ENCODE measurements around the gene SLC9A9. TPM values are rescaled to one million over a fixed set of nuclear protein-coding genes. Genes with fewer than 3 reads are reported as not detected.

SLC9A9 gene
- total and polyA plus RNA-seq, 2 of the 8 experiments (the other 6 are each of a cell fraction or from before 2014, with no cell fraction given) = 0.48 to 1.1 TPM

DNA sequence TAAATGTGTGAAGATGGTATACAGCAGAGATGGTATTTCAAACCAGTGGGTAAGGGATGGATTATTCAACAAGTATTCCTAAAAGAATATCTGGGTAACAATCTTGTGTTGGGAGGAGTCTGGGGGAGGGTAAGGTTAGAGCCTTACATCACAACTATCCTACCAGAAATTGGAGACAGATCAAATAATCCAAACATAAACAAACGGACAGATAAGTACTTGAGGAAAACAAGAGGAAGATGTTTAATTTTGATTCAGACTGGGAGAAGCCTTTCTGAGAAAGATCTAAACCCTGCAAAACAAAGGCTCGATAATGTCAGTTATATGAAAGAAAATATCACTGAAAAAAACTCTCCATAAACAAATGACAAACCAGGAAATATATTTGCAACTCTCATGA lies 77.9 kb downstream of the SLC9A9 start:
- Histone ChIP-seq H4K20me1 (replicated peaks in 1 of 2; ENCODE audit: control insufficient read depth in 1 of 2, insufficient read depth in 2 of 2, low read length in 2 of 2) (no peaks in the 10 kb centered on the region), H3K79me2 (ENCODE audit: control insufficient read depth in 1 of 2, insufficient read depth in 2 of 2, low read length in 2 of 2) (no peaks in the 10 kb centered on the region), H2BK5ac (ENCODE audit: low read depth, low read length) (no peak overlapping the region), H2AK5ac (ENCODE audit: low read depth, low read length) (no peak overlapping the region), H3K4me1 (replicated peaks in 1 of 4; ENCODE audit: control insufficient read depth in 3 of 4, insufficient read depth in 4 of 4, low read length in 3 of 4) (no peaks in the 10 kb centered on the region), H3K27me3 (replicated peaks in 1 of 4; ENCODE audit: control insufficient read depth in 3 of 4, extremely low read depth in 1 of 4, insufficient read depth in 3 of 4, low read length in 3 of 4) (no peaks in the 10 kb centered on the region), H3K23ac (ENCODE audit: insufficient read length) (no peak overlapping the region), H4K8ac (ENCODE audit: extremely low read depth, insufficient read depth, low read length) (no peak overlapping the region), H2AFZ (ENCODE audit: low read length) (no peak overlapping the region), H3K56ac (replicated peaks; ENCODE audit: insufficient read length, low read depth, low read length) (no peak overlapping the region), H2BK120ac (replicated peaks; ENCODE audit: low read depth, low read length) (no peak overlapping the region), H3K79me1 (ENCODE audit: low read depth, low read length) (no peaks in the 10 kb centered on the region), H2BK12ac (ENCODE audit: low read depth, low read length) (no peak overlapping the region), H3K18ac (ENCODE audit: extremely low read depth, low read length) (no peak overlapping the region), H3K9ac (replicated peaks in 1 of 4; ENCODE audit: extremely low read depth in 1 of 4, low read depth in 3 of 4, low read length in 3 of 4) (no peak overlapping the region), H4K5ac (ENCODE audit: insufficient read length, low read depth, low read length) (no peak overlapping the region), H3K14ac (ENCODE audit: insufficient read length) (no peak overlapping the region), H3K9me3 (ENCODE audit: insufficient read depth in 2 of 2, low read depth in 1 of 2, low read length in 1 of 2) (no peaks in the 10 kb centered on the region), H4K91ac (replicated peaks; ENCODE audit: insufficient read length, low read length) (no peak overlapping the region), H3K4me3 (ENCODE audit: extremely low read depth in 1 of 4, insufficient read depth in 2 of 4, low read depth in 3 of 4, low read length in 4 of 4) (no peak overlapping the region), H2BK15ac (ENCODE audit: low read length) (no peak overlapping the region), H3K36me3 (ENCODE audit: control insufficient read depth in 2 of 4, insufficient read depth in 4 of 4, low read length in 3 of 4) (no peaks in the 10 kb centered on the region), H3K23me2 (ENCODE audit: low read depth, low read length) (no peaks in the 10 kb centered on the region), H3K4ac (replicated peaks; ENCODE audit: insufficient read length, low read depth, low read length) (no peak overlapping the region), H3K4me2 (ENCODE audit: insufficient read depth in 1 of 2, low read depth in 2 of 2, low read length in 2 of 2) (no peak overlapping the region), H2BK20ac (ENCODE audit: low read length) (no peak overlapping the region), H3K27ac (ENCODE audit: low read depth, low read length) (no peak overlapping the region)
- no peak for DNase-seq (ENCODE audit: low read depth in 1 of 2, low spot score in 2 of 2)
- CTCF ChIA-PET (ENCODE audit: partially characterized antibody) = interaction anchor here (1.1 to 1.2 kb wide), 2 partner anchors 8 to 128 kb away, joined by 3 read pairs; no protein-coding TSS in a partner anchor
- FAIRE-seq = no peak
- 80% methylated on average over 2 of the region's 2 CpGs; no CpG with 5 or more reads in 1 of the 2 experiments for WGBS, 2 experiments (ENCODE audit: extremely low coverage in 1 of 2, insufficient coverage in 1 of 2, insufficient read length in 1 of 2, insufficient replicate concordance in 2 of 2, low coverage in 1 of 2, low lambda C conversion rate in 2 of 2, missing lambda C conversion rate in 1 of 2)
- POLR2A ChIA-PET (ENCODE audit: partially characterized antibody) = no interaction called here
- no peak for TF ChIP-seq KDM4A (IDR thresholded peaks at IDR 0.05; ENCODE audit: low read depth, low read length, severe bottlenecking)
- TF ChIP-seq SP1 (IDR thresholded peaks at IDR 0.05; ENCODE audit: low read depth, low read length) = no peak
- no peak for TF ChIP-seq HDAC2 (IDR thresholded peaks at IDR 0.05; ENCODE audit: borderline replicate concordance in 1 of 2, low read depth in 2 of 2, low read length in 2 of 2)
- no peak for TF ChIP-seq POU5F1 (IDR thresholded peaks at IDR 0.05; ENCODE audit: low read depth, low read length)
- TF ChIP-seq, protein P1, sequence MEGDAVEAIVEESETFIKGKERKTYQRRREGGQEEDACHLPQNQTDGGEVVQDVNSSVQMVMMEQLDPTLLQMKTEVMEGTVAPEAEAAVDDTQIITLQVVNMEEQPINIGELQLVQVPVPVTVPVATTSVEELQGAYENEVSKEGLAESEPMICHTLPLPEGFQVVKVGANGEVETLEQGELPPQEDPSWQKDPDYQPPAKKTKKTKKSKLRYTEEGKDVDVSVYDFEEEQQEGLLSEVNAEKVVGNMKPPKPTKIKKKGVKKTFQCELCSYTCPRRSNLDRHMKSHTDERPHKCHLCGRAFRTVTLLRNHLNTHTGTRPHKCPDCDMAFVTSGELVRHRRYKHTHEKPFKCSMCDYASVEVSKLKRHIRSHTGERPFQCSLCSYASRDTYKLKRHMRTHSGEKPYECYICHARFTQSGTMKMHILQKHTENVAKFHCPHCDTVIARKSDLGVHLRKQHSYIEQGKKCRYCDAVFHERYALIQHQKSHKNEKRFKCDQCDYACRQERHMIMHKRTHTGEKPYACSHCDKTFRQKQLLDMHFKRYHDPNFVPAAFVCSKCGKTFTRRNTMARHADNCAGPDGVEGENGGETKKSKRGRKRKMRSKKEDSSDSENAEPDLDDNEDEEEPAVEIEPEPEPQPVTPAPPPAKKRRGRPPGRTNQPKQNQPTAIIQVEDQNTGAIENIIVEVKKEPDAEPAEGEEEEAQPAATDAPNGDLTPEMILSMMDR (IDR thresholded peaks at IDR 0.05; ENCODE audit: control extremely low read depth in 1 of 3, insufficient read depth in 1 of 3, low read depth in 1 of 3, low read length in 3 of 3) = no peak
- TF ChIP-seq, protein P2, sequence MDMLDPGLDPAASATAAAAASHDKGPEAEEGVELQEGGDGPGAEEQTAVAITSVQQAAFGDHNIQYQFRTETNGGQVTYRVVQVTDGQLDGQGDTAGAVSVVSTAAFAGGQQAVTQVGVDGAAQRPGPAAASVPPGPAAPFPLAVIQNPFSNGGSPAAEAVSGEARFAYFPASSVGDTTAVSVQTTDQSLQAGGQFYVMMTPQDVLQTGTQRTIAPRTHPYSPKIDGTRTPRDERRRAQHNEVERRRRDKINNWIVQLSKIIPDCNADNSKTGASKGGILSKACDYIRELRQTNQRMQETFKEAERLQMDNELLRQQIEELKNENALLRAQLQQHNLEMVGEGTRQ (IDR thresholded peaks at IDR 0.05; ENCODE audit: low read length) = no peak
- TF ChIP-seq FOSL1 (IDR thresholded peaks at IDR 0.05; ENCODE audit: insufficient read depth, low read depth, low read length) = no peak
- no peak for TF ChIP-seq KDM1A (IDR thresholded peaks at IDR 0.05; ENCODE audit: borderline replicate concordance, low read length)
- TF ChIP-seq BRCA1 (IDR thresholded peaks at IDR 0.05; ENCODE audit: low read depth, low read length) = no peak
- TF ChIP-seq ZNF274 (IDR thresholded peaks at IDR 0.05; ENCODE audit: borderline replicate concordance, extremely low read depth, low read length) = no peak
- no peak for TF ChIP-seq BCL11A (IDR thresholded peaks at IDR 0.05; ENCODE audit: low read depth in 2 of 2, low read length in 2 of 2)
